Measurements from ENCODE around the gene FGD4. TPM values are rescaled to one million over a fixed set of nuclear protein-coding genes. Genes with fewer than 3 reads are reported as not detected.

The FGD4 gene
- total RNA-seq, 4 donors from 2014 or later, result 21.4 to 33.0 (median 26.9) TPM

DNA sequence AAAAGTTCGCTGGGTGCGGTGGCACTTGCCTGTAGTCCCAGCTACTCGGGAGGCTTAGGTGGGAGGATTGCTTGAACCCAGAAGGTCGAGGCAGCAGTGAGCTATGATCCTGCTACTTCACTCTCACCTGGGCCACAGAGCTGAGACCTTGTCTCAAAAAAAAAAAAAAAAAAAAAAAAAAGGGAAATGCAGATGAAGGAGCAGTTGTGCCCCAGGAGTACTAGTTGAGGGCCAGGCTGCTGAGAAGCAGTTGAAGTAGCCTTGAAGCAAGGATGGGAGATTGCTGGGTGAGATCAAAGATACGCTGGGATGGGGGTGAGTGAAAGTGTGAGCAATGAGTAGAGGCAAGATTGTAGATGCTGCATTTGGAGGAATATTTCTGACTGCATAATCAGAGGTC is 186.3 kb downstream of the FGD4 start:
- 95% methylated on average over 5 of the region's 5 CpGs for WGBS
- no peak overlapping the region for H3K4me3 ChIP-seq
- intact Hi-C loops (cut with DNase I), result no loop called here
- peaks cover 4 to 8% (median 7%) of the 10 kb centered on the region in 4 donors for H3K4me1 ChIP-seq
- H3K9me3 ChIP-seq, result no peaks in the 10 kb centered on the region
- TF ChIP-seq, protein P1, sequence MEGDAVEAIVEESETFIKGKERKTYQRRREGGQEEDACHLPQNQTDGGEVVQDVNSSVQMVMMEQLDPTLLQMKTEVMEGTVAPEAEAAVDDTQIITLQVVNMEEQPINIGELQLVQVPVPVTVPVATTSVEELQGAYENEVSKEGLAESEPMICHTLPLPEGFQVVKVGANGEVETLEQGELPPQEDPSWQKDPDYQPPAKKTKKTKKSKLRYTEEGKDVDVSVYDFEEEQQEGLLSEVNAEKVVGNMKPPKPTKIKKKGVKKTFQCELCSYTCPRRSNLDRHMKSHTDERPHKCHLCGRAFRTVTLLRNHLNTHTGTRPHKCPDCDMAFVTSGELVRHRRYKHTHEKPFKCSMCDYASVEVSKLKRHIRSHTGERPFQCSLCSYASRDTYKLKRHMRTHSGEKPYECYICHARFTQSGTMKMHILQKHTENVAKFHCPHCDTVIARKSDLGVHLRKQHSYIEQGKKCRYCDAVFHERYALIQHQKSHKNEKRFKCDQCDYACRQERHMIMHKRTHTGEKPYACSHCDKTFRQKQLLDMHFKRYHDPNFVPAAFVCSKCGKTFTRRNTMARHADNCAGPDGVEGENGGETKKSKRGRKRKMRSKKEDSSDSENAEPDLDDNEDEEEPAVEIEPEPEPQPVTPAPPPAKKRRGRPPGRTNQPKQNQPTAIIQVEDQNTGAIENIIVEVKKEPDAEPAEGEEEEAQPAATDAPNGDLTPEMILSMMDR (IDR thresholded peaks at IDR 0.05), result no peak
- TF ChIP-seq EP300 (IDR thresholded peaks at IDR 0.05) (no peak), POLR2AphosphoS5 (IDR thresholded peaks at IDR 0.05) (no peak)
- no peaks in the 10 kb centered on the region for H3K27me3 ChIP-seq
- no peak for DNase-seq (ENCODE audit: extremely low spot score)
- peaks cover 0 to 36% (median 19%) of the 10 kb centered on the region in 4 donors for H3K36me3 ChIP-seq
- no peak overlapping the region for H3K27ac ChIP-seq (replicated peaks in 1 of 4)

DNA sequence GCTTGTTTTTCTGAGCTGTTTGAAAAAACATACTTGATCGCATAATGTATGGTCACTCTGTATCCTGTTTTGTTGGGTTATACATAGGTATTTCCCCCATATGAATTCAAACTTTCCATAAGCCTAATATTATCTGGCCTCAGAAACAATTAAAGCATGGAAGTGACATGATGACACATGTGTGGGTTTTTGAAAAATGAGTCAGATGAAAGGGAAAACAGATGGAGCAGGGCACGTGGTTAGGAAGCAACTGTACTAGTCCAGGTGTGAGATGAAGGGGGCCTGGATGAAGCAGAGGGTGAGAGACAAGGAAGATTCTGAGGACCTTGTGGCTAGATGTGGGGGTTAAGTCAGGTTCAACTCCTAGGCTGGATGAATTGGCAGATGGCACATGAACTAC is 187.0 kb downstream of the FGD4 start:
- intact Hi-C loops (cut with DNase I), result no loop called here
- WGBS, result 49% methylated on average over 2 of the region's 2 CpGs
- TF ChIP-seq, protein P1 (IDR thresholded peaks at IDR 0.05), result no peak
- TF ChIP-seq POLR2A (IDR thresholded peaks at IDR 0.05; ENCODE audit: low read depth) (no peak), POLR2AphosphoS5 (IDR thresholded peaks at IDR 0.05) (no peak), EP300 (IDR thresholded peaks at IDR 0.05) (no peak)
- DNase-seq (ENCODE audit: extremely low spot score), result no peak
- Histone ChIP-seq H3K9me3 (no peaks in the 10 kb centered on the region), H3K4me1 (peaks cover 4 to 8% (median 7%) of the 10 kb centered on the region in 4 donors), H3K4me3 (no peak overlapping the region), H3K27ac (replicated peaks in 1 of 4) (no peak overlapping the region), H3K36me3 (peaks cover 0 to 42% (median 19%) of the 10 kb centered on the region in 4 donors), H3K27me3 (no peaks in the 10 kb centered on the region)

DNA sequence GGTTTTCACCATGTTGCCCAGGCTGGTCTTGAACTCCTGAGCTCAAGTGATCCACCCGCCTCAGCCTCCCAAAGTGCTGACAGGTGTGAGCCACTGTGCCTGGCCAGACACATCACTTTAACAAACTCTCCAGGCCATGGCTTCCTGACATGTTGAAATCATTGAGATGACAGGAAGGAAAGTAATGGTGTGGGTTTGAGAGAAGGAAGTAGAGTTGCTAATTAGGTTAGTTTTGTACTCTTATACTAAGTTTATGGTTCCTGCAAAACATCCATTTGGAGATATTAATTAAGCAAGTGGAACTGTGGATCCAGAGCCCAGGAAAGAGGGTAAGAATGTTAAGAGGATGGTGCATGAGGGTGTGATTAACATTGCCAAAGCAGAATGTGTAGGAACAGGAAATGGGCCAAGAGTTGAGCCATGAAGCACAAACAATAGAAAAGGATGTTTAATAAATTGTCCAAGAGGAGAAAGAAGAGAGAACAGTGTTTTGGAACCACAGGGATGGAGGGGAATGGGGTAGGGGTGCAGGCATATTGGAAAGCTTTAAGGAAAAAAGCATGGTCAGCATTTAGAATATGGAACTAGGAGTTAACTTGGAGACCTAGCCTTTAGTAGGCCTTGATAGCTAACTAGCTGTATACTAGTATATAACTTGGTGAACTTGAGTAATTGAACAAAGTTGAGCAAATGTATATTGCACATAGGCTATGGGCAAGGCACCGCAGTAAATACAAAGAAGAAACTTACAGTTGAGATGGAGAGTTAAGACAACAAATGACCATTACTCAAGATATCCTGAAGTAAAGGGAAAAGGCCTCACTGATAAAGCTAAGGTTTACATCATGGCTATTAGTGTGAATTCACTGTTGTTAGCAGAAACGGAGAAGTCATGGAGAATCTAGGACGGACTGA is 188.5 kb downstream of the FGD4 start:
- no peak overlapping the region for H3K27ac ChIP-seq (replicated peaks in 1 of 4)
- no peaks in the 10 kb centered on the region for H3K9me3 ChIP-seq
- peaks cover 0 to 35% (median 14%) of the 10 kb centered on the region in 4 donors for H3K36me3 ChIP-seq
- no peak for DNase-seq (ENCODE audit: extremely low spot score)
- no peaks in the 10 kb centered on the region for H3K27me3 ChIP-seq
- peaks cover 4 to 8% (median 7%) of the 10 kb centered on the region in 4 donors for H3K4me1 ChIP-seq
- intact Hi-C loops (cut with DNase I), result no loop called here
- WGBS, result 81% methylated on average over 4 of the region's 4 CpGs
- no peak for TF ChIP-seq POLR2AphosphoS5 (IDR thresholded peaks at IDR 0.05)
- TF ChIP-seq EP300 (IDR thresholded peaks at IDR 0.05), result no peak
- no peak for TF ChIP-seq POLR2A (IDR thresholded peaks at IDR 0.05; ENCODE audit: low read depth)
- TF ChIP-seq, protein P1 (IDR thresholded peaks at IDR 0.05), result no peak
- H3K4me3 ChIP-seq, result no peak overlapping the region

DNA sequence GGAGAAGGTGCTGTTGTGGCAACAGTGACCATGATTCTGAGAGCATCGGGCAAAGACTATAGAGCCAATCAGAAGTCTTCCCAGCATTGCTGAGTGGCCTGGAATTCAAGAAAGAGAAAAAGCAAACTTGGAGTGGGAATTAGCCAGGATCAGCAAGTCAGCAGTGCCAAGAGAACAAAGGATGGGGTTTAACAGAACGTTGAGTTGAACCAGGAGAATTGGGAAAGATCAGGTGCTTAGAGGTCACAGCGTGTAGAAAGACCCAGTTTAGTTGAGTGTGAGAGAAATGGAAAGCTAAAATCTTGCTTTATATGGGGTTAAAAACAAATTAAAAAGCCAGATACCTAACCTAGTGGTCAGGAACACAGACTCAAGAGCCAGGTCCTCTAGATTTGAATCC is 189.2 kb downstream of the FGD4 start:
- H3K27me3 ChIP-seq, result no peaks in the 10 kb centered on the region
- no peak overlapping the region for H3K27ac ChIP-seq (replicated peaks in 1 of 4)
- WGBS, result 75% methylated on average over 3 of the region's 3 CpGs
- H3K4me3 ChIP-seq, result no peak overlapping the region
- intact Hi-C loops (cut with DNase I), result no loop called here
- DNase-seq (ENCODE audit: extremely low spot score), result no peak
- H3K36me3 ChIP-seq, result peaks cover 0 to 27% (median 10%) of the 10 kb centered on the region in 4 donors
- peaks cover 4 to 8% (median 7%) of the 10 kb centered on the region in 4 donors for H3K4me1 ChIP-seq
- TF ChIP-seq EP300 (IDR thresholded peaks at IDR 0.05) (no peak), POLR2A (IDR thresholded peaks at IDR 0.05; ENCODE audit: low read depth) (no peak), POLR2AphosphoS5 (IDR thresholded peaks at IDR 0.05) (no peak)
- TF ChIP-seq, protein P1 (IDR thresholded peaks at IDR 0.05), result no peak
- H3K9me3 ChIP-seq, result no peaks in the 10 kb centered on the region
